Measurements from ENCODE around the gene ADAMTS17.

The ADAMTS17 gene

DNA sequence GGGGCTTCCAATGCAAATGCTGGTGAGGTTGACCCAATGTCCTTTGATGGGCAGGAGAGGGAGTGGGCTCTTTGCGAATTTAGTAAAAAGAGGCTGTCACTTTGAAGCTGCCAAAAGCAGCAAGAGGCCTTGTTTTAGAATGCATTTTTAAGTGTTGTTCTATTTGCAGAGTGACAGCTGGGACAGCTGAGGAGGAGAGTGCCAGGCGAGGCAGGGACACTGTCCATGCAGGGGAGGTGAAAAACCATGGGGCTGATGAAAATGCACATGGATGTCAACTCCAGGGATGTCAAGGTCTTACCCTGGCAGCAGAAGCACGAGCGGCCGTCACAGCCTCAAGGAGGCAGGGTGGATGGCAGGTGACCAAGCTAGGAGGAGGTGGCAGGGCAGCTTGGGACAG is 279.8 kb downstream of the ADAMTS17 start:
- DNase-seq: no peak

DNA sequence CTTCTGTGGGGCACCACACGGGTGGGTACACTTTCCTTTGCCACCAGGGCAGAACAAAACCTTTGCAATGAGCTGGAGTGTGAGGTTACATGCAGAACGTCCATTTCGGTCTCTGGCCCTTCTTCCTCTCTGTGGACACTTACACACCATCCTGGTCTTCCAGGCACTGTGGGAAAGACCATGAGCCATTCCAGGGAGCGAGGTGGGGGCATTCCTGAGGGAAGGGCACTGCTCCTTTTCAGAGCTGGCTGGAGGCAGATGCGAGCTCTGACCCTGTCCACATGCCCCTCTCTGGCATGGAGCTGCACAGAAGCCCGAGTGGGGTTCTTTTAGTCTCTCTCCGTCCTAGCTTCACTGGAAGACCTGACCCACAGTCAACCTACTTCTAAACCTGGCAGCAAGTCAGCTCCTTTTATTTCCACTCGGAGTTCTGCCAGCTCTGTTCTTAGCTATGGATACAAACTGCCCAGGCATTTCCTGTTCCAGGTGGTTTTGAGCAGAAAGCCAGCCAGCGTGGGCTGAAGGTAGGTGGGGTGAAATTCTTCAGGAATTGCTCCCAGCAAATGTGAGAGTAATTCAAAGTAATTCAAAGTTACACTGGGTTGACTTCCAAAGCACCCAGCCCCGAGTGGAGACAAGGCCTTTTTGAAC is 281.4 kb downstream of the ADAMTS17 start:
- DNase-seq: no peak

DNA sequence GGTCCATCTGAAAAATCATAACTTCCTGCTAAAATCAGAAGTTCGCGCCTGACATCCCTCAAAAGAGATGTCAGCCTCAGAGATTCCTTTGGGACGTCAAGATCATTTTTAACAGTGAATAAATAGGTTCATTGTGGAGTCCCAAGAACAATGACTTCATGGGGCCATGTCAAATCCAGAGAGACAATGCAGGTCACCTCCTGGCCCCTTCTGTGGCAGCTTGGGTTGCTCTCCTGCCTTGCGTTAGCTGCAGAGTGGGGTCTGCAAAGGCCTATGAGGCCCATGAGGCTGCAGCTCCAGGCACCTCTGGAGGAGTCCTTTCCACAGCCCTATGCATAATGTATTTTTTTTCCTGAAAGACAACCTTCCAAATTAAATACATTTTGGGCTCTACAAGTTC is 282.3 kb downstream of the ADAMTS17 start:
- DNase-seq: no peak

DNA sequence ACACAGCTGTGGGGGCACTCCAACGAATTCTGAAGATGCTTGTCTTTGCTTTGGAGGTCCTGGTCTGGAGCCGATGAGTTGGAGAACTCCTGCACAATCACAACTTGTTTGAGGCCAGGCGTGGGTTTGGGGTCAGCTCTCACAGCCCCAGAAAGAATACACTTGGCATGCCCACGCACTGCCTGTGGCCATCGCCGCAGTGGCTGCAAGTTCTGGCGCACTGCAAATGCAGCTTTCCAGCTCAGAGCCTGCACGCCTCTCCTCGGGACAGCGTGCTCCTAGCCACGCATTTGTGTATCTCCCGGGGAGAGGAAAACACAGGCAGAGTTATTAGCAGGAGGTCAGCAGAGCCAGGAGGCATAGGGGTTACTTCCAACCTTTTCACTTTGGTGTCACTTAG is 282.7 kb downstream of the ADAMTS17 start:
- DNase-seq: no peak

GRCh38 chr15:100058458-100058857 is 283.3 kb downstream of the ADAMTS17 start:
- no peak for DNase-seq

- DNase-seq: no peak
Observed at GRCh38 chr15:100057281-100057680, 284.5 kb downstream of the ADAMTS17 start.

GRCh38 chr15:100056411-100057072 is 285.2 kb downstream of the ADAMTS17 start:
- DNase-seq: no peak

DNA sequence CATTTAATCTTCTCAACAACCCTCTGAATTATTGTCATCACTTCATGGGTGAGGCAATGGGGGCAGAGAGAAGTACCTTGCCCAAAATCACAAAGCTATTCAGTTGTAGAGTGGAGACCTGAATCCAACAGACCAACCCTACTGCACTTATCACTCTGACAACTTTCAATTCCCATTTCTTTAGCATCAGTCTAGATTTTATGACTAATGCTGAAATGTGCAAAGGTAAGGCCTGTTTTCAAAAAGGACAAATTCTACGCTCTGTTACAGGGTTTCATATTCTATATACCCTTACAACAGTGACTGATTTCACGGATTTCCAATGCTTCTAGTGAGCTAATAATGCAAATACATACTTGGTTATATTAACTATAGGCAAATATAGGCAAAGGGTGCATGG is 286.0 kb downstream of the ADAMTS17 start:
- DNase-seq: no peak

DNA sequence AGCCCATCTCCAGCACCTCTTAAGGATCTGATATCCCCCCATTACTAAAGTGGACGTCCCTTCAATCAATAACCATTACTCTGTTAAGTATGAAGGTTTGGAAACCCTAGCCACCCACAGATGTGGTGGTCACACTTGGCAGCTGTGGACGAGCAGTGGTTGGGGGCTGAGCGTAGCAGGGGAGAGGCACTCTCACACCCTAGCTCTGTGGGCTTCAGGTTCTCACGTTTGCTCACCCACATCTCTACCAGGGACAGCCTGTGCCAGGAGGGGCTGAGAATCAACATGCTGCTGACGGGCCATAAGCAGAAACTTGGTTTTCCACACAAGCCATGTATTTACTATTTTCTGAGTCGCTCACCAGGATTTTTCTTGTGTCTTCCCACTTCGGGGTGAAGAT is 287.2 kb downstream of the ADAMTS17 start:
- DNase-seq: no peak

DNA sequence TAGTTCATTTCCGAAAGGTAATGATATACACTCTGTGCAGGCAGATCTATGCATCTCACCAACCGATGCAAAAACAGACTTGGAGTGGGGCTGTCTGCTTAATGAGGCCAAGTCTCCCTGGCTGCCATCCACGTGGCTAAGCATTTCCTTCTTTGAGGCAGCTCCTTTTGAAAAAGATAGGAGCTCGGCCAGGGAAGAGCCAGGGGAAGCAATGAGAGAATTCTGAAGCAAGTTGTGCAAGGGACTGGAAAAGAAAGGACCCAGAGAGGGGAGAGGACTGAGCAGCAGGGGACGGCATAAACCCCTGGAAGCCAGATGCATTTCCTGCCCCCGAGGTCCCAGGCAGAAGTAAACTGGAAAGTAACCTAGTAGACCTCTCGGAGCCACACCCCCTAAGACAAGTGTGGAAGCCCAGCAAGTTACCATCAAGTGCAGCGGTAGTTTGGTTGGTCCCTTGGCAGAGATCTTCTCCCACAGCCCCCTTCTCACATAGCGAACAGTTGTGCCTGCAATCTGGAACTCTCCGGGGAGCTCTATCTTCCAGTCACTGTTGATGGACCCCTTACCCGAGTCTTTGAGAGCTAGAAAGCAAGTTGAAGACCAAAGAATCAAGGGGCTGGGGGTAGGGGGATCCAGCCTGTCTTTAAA is 288.2 kb downstream of the ADAMTS17 start:
- DNase-seq: no peak

GRCh38 chr15:100052716-100053473 is 288.9 kb downstream of the ADAMTS17 start:
- no peak for DNase-seq

DNA sequence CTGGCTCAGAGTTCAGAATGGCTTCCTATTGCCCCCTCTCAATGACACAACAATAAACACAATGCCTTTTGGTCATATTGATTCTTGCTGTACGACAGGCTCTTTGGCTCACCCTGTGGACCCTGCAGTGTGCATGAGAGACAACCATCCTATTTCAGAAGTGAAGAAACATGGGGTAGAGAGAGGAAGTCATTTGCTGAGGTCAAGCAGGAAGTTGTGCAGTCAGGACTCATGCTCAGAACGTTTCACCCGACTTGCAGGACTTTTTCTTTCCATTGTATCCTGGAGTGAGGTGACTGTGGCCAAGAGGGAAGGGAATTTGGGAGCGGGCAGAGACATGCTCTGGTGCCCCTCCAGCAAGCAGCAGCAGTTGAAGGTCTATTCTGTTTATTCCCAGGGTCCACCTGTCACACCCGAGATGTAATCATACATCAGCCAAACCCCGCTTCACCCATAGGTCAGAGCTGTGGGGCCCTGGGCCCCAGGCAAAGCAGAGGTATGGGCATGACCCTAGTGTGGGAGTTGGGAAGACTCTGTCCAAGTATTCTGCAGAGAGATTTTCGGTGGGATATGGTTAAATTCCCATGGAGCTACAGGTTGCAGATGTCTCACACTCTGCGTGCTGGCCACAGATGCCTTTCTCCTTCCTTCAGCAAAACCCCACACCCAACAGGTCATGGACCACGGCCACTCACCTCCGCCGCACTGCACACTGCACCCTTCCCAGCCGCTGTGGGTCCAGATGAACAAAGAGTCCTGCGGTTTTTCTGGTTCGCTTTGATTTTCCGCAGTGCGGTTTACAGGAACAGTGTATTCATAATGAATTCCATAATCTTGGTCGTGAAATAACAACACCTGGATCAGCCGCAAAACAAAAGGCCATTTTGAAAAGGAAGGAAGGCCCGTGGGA is 290.6 kb downstream of the ADAMTS17 start:
- no peak for DNase-seq

DNA sequence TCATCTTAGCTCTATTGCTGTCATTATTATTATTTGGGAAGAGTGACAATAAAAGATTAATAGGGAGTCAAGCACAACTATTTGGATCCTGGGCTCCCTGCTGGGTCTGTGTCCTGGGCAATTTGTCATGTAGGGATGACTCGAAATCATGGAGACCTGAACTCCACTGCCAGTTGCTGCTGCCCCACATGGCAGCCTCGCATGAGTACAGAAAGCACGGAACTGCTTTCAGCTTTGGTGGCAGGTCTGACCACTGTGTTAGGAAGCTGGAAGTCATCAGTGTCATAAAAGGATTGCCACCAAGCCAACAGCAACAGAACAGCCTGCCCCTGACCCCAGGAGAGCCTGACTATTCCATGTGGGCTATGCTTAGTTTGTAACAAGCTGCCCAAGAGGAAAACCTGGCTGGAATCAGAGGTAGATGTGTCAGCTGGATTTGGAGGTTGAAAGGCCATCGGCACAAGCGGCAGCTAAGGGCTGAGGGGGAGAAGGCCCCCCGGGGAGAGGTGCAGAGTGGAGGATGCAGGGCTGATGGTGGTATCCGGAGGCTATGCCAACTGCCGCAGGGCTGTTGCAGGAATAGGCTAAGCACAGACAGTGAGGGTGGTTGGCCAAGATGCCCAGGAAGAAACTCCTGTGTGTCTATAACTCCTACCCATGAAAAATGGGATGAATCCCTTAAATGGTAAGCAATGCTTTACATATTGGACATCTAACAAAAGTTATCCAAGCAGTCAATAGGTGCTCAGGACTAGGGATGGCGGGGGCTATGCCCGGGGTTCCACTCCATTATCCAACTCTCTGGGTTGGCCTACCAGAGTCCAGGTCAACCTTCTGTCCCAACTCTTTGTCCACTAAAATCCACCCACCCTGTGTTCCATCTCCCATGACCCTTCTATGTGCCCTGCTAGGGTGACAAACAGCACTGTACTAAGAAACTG is 291.6 kb downstream of the ADAMTS17 start:
- DNase-seq: no peak

DNA sequence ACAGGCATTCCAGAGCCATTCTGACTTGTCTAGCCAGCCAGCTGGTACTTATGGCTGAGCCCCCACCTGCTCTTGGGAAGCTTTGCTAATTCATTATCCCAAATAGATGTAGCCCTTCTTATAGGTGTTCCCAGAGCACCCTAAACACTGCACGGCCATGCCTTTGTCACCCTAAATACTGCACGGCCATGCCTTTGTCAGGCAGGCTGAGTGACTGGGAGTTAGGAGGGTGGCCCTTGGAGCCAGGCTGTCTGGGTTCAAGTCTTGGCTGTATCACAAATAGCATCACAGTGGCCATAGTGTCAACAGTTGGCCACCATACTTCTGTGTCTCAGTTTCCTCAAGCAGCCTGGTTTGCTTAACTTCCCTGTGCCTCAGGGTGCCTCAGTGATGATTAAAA is 292.3 kb downstream of the ADAMTS17 start:
- no peak for DNase-seq

DNA sequence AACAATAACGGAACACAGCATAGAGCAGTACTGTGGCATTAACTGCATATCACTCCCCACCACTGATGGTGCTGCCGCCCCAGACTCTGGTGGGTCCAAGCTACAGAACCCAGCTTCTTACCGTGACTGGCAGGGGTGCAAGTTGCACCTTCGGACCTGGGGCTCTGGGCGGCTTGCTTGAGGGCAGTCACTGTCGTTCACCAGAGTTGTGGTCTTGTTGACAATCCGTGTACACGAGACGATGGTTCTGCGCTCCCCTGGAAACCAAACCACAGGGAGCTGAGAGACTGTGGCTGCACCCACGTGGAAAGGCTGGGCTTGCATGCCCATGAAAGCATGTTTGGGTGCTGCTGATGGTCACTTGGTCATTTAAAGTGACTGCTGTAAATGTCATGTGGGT is 293.0 kb downstream of the ADAMTS17 start:
- DNase-seq: no peak

GRCh38 chr15:100043692-100044091 is 298.1 kb downstream of the ADAMTS17 start:
- no peak for DNase-seq

DNA sequence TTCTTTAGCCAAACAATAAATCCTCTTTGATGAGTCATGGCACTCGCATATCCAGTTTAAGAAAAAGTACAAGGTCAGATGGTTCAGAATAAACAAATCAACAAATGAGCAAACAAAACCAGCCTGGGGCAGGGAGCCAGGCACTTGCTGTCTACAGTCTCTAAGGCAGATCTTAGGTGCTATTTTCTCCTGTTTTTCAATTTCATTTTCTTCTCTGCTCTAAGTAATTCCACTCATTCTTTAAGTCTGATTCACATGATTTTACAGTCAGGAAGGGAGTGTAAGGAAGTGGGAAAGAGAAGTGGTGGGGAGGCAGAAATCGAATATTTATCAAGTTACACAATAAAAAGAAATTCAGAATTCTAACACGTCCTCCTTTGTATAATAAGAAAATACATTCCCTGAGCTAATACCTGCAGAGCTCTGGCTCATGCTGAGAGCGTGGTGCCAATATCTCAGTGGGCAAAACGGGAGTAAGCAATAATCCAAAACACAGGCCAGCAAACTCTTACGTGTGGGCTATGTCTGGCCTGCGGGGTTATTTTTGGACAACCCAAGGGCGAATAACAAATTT is 298.6 kb downstream of the ADAMTS17 start:
- DNase-seq: no peak

DNA sequence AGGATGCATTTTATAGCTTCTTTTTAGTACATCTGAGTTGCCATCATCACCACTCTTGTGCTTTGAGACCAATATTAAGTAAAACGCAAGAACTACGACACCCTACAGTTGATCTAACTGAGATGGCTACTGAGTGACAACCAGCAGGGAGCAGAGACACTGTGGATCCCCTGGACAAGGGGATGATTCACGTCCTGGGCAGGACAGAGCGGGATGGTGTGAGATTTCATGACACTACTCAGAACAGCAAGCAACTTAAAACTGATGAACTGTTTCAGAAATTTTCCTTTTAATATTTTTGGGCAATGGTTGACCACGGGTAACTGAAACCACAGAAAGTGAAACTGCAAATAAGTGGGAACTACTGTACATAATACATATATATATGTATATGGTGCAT is 299.2 kb downstream of the ADAMTS17 start:
- DNase-seq: no peak

DNA sequence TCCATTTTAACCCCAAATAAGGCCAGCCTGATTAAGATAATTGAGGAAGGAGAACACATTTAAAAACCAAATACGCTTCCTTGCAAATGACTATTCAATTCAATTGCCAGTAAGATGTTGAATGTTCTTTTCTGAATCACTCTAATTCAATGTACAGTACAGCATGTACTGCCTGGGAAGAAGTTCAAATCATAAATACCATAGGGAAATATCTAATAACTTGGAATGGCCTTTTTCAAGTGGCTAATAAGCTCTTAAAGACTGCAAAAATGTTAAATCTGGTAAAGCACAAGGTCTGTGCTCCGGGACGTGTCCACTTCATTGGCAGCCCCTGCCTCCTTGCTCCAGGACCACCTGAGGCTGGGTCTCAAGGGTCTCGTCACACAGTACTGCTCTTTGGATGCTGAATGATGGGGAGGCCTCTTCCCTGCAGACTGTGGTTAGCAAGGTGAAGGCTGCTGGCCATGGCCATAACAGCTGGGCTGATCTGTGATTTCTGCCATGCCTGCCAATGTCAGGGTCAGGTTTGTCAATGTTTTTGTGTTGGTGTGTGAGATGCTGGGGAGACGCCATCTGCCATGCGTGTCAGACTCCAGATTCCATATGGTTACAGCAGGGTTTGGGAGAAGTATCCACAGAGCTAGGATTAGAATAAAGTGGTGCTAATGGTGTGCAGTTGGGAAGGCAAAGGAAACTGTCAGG is 300.5 kb downstream of the ADAMTS17 start:
- no peak for DNase-seq

DNA sequence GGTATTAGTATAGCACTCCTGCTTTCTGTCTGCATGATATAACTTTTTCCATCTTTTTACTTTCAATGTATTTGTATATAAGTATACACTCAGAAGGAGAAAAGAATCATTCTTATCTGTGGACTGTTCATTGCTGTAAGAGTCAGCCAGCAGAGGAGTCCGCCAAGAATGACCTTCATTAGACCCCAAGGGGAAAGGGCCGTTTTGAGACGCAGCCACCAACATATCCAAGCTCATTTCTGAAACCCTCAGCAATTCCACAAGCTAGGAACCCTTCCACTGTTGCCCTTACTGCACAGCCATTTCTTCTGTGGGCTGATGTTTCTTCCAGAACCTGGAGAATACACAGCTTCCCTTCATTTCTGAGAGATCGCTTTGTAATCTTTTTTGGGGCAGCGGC is 301.8 kb downstream of the ADAMTS17 start:
- no peak for DNase-seq

Data from hematopoietic multipotent progenitor cell treated with erythropoietin and hydrocortisone succinate and interleukin-3 and kit ligand, for 6 days (in vitro differentiated cells).